H1 (cell line): ENCODE data around the gene RDH16. TPM values are rescaled to one million over a fixed set of nuclear protein-coding genes. Genes with fewer than 3 reads are reported as not detected.

Source experiments
- CTCF ChIA-PET: fragments of 300-600 bp; sonication (Branson Sonifier 250); formaldehyde crosslinking; loops from one replicate; lab custom pipeline; 2021; ENCODE audit not compliant: partially characterized antibody; lab: Charles Lee
- POLR2A ChIA-PET: fragments of 300-600 bp; sonication (Branson Sonifier 250); formaldehyde crosslinking; loops from one replicate; lab custom pipeline; 2021; ENCODE audit warnings: inconsistent platforms; ENCODE audit not compliant: partially characterized antibody; lab: Charles Lee
- DNase-seq, 2 experiments: peaks; one replicate each; pipeline versions ENCODE4 v3.0.0 to v3.0.0-alpha.2; 2010 to 2022; ENCODE audit warnings: low spot score in 2 of 2, low read depth in 1 of 2, mixed read lengths in 1 of 2
- FAIRE-seq: peaks from 2 replicates; lab custom pipeline; 2011; peaks lifted over from hg19 to GRCh38; lab: Jason Lieb, UNC
- H2AFZ ChIP-seq: 2 replicates; pipeline ENCODE4 v1.8.1; 2012; ENCODE audit warnings: low read length, inconsistent platforms
- H2AK5ac ChIP-seq: 2 replicates; pipeline ENCODE4 v1.6.1; 2013; ENCODE audit warnings: low read depth, low read length
- H2BK120ac ChIP-seq: replicated peaks from 2 replicates; pipeline ENCODE3; 2013; ENCODE audit warnings: low read depth, low read length, inconsistent platforms
- H2BK12ac ChIP-seq: 2 replicates; pipeline ENCODE4 v1.6.1; 2013; ENCODE audit warnings: low read depth, low read length
- H2BK15ac ChIP-seq: 2 replicates; pipeline ENCODE4 v1.6.1; 2013; ENCODE audit warnings: low read length
- H2BK20ac ChIP-seq: 2 replicates; pipeline ENCODE4 v1.6.1; 2013; ENCODE audit warnings: low read length
- H2BK5ac ChIP-seq: 2 replicates; pipeline ENCODE4 v1.6.1; 2013; ENCODE audit warnings: low read depth, low read length
- H3K14ac ChIP-seq: 2 replicates; pipeline ENCODE4 v1.6.1; 2013; ENCODE audit warnings: inconsistent platforms; ENCODE audit not compliant: insufficient read length
- H3K18ac ChIP-seq: 2 replicates; pipeline ENCODE4 v1.6.1; 2013; ENCODE audit warnings: low read length; ENCODE audit errors: extremely low read depth
- H3K23ac ChIP-seq: 2 replicates; pipeline ENCODE4 v1.6.1; 2013; ENCODE audit warnings: inconsistent platforms; ENCODE audit not compliant: insufficient read length
- H3K23me2 ChIP-seq: 2 replicates; pipeline ENCODE4 v1.6.1; 2013; ENCODE audit warnings: low read depth, low read length
- H3K27ac ChIP-seq: 2 replicates; pipeline ENCODE4 v1.6.1; 2011; ENCODE audit warnings: low read depth, low read length, inconsistent platforms
- H3K27me3 ChIP-seq, 4 experiments: replicated peaks in 1 of 4; 1 replicate in 1 of 4; 2 replicates in 3 of 4; pipeline versions ENCODE4 v1.6.1 to v1.8.1; 2011 to 2013; ENCODE audit warnings: low read length in 3 of 4, mild to moderate bottlenecking in 3 of 4, inconsistent platforms in 2 of 4, mixed read lengths in 2 of 4, moderate library complexity in 1 of 4; ENCODE audit not compliant: control insufficient read depth in 3 of 4, insufficient read depth in 3 of 4; ENCODE audit errors: extremely low read depth in 1 of 4
- H3K36me3 ChIP-seq, 4 experiments: 2 replicates each; pipeline versions ENCODE4 v1.6.1 to v1.8.1; 2011 to 2013; ENCODE audit warnings: mild to moderate bottlenecking in 4 of 4, low read length in 3 of 4, moderate library complexity in 2 of 4, control low read depth in 1 of 4, inconsistent platforms in 1 of 4; ENCODE audit not compliant: insufficient read depth in 4 of 4, control insufficient read depth in 2 of 4
- H3K4ac ChIP-seq: replicated peaks from 2 replicates; pipeline ENCODE3; 2013; ENCODE audit warnings: low read length, low read depth, mixed read lengths, inconsistent platforms; ENCODE audit not compliant: insufficient read length
- H3K4me1 ChIP-seq, 4 experiments: replicated peaks in 1 of 4; 1 replicate in 1 of 4; 2 replicates in 3 of 4; pipeline versions ENCODE4 v1.6.1 to v1.8.1; 2011 to 2013; ENCODE audit warnings: low read length in 3 of 4, inconsistent platforms in 2 of 4, mixed read lengths in 1 of 4; ENCODE audit not compliant: insufficient read depth in 4 of 4, control insufficient read depth in 3 of 4
- H3K4me2 ChIP-seq, 2 experiments: 2 replicates each; pipeline versions ENCODE4 v1.6.1 to v1.8.1; 2011 to 2013; ENCODE audit warnings: low read depth in 2 of 2, low read length in 2 of 2, control low read depth in 1 of 2, inconsistent platforms in 1 of 2, mild to moderate bottlenecking in 1 of 2; ENCODE audit not compliant: insufficient read depth in 1 of 2
- H3K4me3 ChIP-seq, 4 experiments: fragments of 200-600, 300-600 bp in 1 of 4; sonication (generic), shearing (Covaris generic), sonication (Bioruptor Twin) in 1 of 4; 2 replicates each; pipeline versions ENCODE4 v1.5.1 to v1.8.1; 2011 to 2016; ENCODE audit warnings: low read length in 4 of 4, low read depth in 3 of 4, control low read depth in 2 of 4, inconsistent platforms in 2 of 4, mild to moderate bottlenecking in 2 of 4, mixed read lengths in 1 of 4, moderate library complexity in 1 of 4; ENCODE audit not compliant: insufficient read depth in 2 of 4; ENCODE audit errors: extremely low read depth in 1 of 4
- H3K56ac ChIP-seq: replicated peaks from 2 replicates; pipeline ENCODE3; 2013; ENCODE audit warnings: low read depth, mild to moderate bottlenecking, mixed read lengths, low read length, inconsistent platforms; ENCODE audit not compliant: insufficient read length
- H3K79me1 ChIP-seq: 2 replicates; pipeline ENCODE4 v1.6.1; 2013; ENCODE audit warnings: low read depth, low read length, control low read depth
- H3K79me2 ChIP-seq, 2 experiments: 2 replicates each; pipeline versions ENCODE4 v1.6.1 to v1.8.1; 2012 to 2013; ENCODE audit warnings: low read length in 2 of 2, mild to moderate bottlenecking in 2 of 2, inconsistent platforms in 1 of 2; ENCODE audit not compliant: insufficient read depth in 2 of 2, control insufficient read depth in 1 of 2
- H3K9ac ChIP-seq, 4 experiments: replicated peaks in 1 of 4; 1 replicate in 1 of 4; 2 replicates in 3 of 4; pipeline versions ENCODE4 v1.6.1 to v1.8.1; 2011 to 2013; ENCODE audit warnings: low read depth in 3 of 4, low read length in 3 of 4, control low read depth in 2 of 4, mild to moderate bottlenecking in 2 of 4, moderate library complexity in 2 of 4, inconsistent platforms in 1 of 4; ENCODE audit errors: extremely low read depth in 1 of 4
- H3K9me3 ChIP-seq, 2 experiments: 2 replicates each; pipeline versions ENCODE4 v1.6.1 to v1.8.1; 2012 to 2013; ENCODE audit warnings: mild to moderate bottlenecking in 2 of 2, moderate library complexity in 2 of 2, control low read depth in 1 of 2, inconsistent platforms in 1 of 2, low read depth in 1 of 2, low read length in 1 of 2, mixed read lengths in 1 of 2; ENCODE audit not compliant: insufficient read depth in 2 of 2
- H4K20me1 ChIP-seq, 2 experiments: replicated peaks in 1 of 2; 2 replicates each; pipeline versions ENCODE3 to v1.8.1; 2011 to 2013; ENCODE audit warnings: inconsistent platforms in 2 of 2, low read length in 2 of 2, mild to moderate bottlenecking in 1 of 2; ENCODE audit not compliant: insufficient read depth in 2 of 2, control insufficient read depth in 1 of 2
- H4K5ac ChIP-seq: 2 replicates; pipeline ENCODE4 v1.6.1; 2013; ENCODE audit warnings: low read length, low read depth, mixed read lengths, inconsistent platforms; ENCODE audit not compliant: insufficient read length
- H4K8ac ChIP-seq: 2 replicates; pipeline ENCODE4 v1.8.0; 2013; ENCODE audit warnings: mild to moderate bottlenecking, moderate library complexity, low read length, inconsistent platforms; ENCODE audit not compliant: insufficient read depth; ENCODE audit errors: extremely low read depth
- H4K91ac ChIP-seq: replicated peaks from 2 replicates; pipeline ENCODE3; 2013; ENCODE audit warnings: low read length, mixed read lengths, inconsistent platforms; ENCODE audit not compliant: insufficient read length
- KDM5A ChIP-seq: fragments of 200-600 bp; IDR thresholded peaks from 2 replicates; pipeline ENCODE4 v1.7.1; 2012; ENCODE audit warnings: mild to moderate bottlenecking, low read length, inconsistent platforms, mixed read lengths
- MAFK ChIP-seq: IDR thresholded peaks from 2 replicates; pipeline ENCODE4 v1.6.1; 2012; ENCODE audit warnings: low read depth, mild to moderate bottlenecking, improper control_type of control experiment, low read length
- POU5F1 ChIP-seq: IDR thresholded peaks from 2 replicates; pipeline ENCODE4 v1.6.1; 2011; ENCODE audit warnings: low read depth, mild to moderate bottlenecking, low read length, moderate library complexity
- SIX5 ChIP-seq: IDR thresholded peaks from 2 replicates; pipeline ENCODE4 v1.6.1; 2011; ENCODE audit warnings: mild to moderate bottlenecking, low read depth, low read length
- SP1 ChIP-seq: IDR thresholded peaks from 2 replicates; pipeline ENCODE4 v1.6.1; 2011; ENCODE audit warnings: low read depth, low read length
- SP2 ChIP-seq: IDR thresholded peaks from 2 replicates; pipeline ENCODE4 v1.6.1; 2012; ENCODE audit warnings: mild to moderate bottlenecking, low read length, inconsistent platforms
- YY1 ChIP-seq: IDR thresholded peaks from 2 replicates; pipeline ENCODE4 v1.6.1; 2011; ENCODE audit warnings: low read depth, mild to moderate bottlenecking, low read length
- WGBS, 2 experiments: shearing (Covaris generic) in 1 of 2; methylation state at CpG; one replicate each; pipeline versions ENCODE4 v1.1.6 to v1.1.7; 2013 to 2015; ENCODE audit warnings: low lambda C conversion rate in 2 of 2, mixed read lengths in 2 of 2, inconsistent platforms in 1 of 2, low coverage in 1 of 2, missing lambda C conversion rate in 1 of 2; ENCODE audit not compliant: insufficient replicate concordance in 2 of 2, insufficient coverage in 1 of 2, insufficient read length in 1 of 2; ENCODE audit errors: extremely low coverage in 1 of 2, missing lambda C conversion rate in 1 of 2; 5-methylcytosine and 5-hydroxymethylcytosine counted together
- polyA plus RNA-seq, 7 experiments: library from polyadenylated mRNA; depleted of rRNA in 3 of 7; stranded (reverse) in 5 of 7; unstranded in 2 of 7; fragments of >200 nt in 5 of 7; fragments of 200-250 nt in 2 of 7; gene quantifications; 1 replicate in 5 of 7; 2 replicates in 1 of 7; 4 replicates in 1 of 7; pipeline versions ENCODE4 v1.2.1 to v1.2.3, GENCODE V29; 2011 to 2013; ENCODE audit warnings: missing spikeins in 2 of 7, mixed read lengths in 2 of 7
- total RNA-seq: library from RNA; stranded (reverse); fragmentation: NEBNext Ultra II Directional; extraction: Animal tissue kit (Norgen Biotek cat#: 25700); gene quantifications from 2 replicates; pipeline ENCODE4 v1.2.1, GENCODE V29; 2021

Gene RDH16
- total and polyA plus RNA-seq, 2 of the 8 experiments (the other 6 are each of a cell fraction or from before 2014, with no cell fraction given), result 0.30 to 0.79 TPM

- CTCF ChIA-PET, result interaction anchor here (0.6 to 2.2 kb wide), 9 partner anchors 8 to 186 kb away, joined by 3 to 9 read pairs (median 3); no protein-coding TSS in a partner anchor
- no peak for TF ChIP-seq MAFK
- TF ChIP-seq SP2, result no peak
- no peak for TF ChIP-seq KDM5A
- TF ChIP-seq POU5F1, result no peak
- TF ChIP-seq YY1, result no peak
- TF ChIP-seq SP1, result no peak
- TF ChIP-seq SIX5, result no peak
These were observed 8.5 kb downstream of the RDH16 start for GRCh38 chr12:56948881-56949280.

More at GRCh38 chr12:56948881-56949280, 8.5 kb downstream of the RDH16 start:
- no peaks in the 10 kb centered on the region for H3K27me3 ChIP-seq
- H3K4me1 ChIP-seq, result no peaks in the 10 kb centered on the region
- H2BK12ac ChIP-seq, result no peak overlapping the region
- H4K20me1 ChIP-seq, result no peaks in the 10 kb centered on the region
- H3K79me1 ChIP-seq, result no peaks in the 10 kb centered on the region
- H2BK15ac ChIP-seq, result no peak overlapping the region
- H2BK20ac ChIP-seq, result no peak overlapping the region
- no peaks in the 10 kb centered on the region for H3K23me2 ChIP-seq
- no peak overlapping the region for H4K5ac ChIP-seq
- H3K9ac ChIP-seq, result no peak overlapping the region
- no peak overlapping the region for H2BK5ac ChIP-seq
- no peak overlapping the region for H3K14ac ChIP-seq
- H3K9me3 ChIP-seq, result no peaks in the 10 kb centered on the region; a peak in 2 of 4 replicates
- DNase-seq (peak in 1 of 2 experiments; percentile 17), FAIRE-seq (no peak)
- no peak overlapping the region for H3K23ac ChIP-seq
- H3K79me2 ChIP-seq, result no peaks in the 10 kb centered on the region
- no peaks in the 10 kb centered on the region for H3K36me3 ChIP-seq
- H3K56ac ChIP-seq, result no peak overlapping the region
- no peak overlapping the region for H3K4me2 ChIP-seq
- H2AFZ ChIP-seq, result no peak overlapping the region
- no peak overlapping the region for H3K27ac ChIP-seq
- H4K91ac ChIP-seq, result no peak overlapping the region
- no peak overlapping the region for H2AK5ac ChIP-seq
- H2BK120ac ChIP-seq, result no peak overlapping the region
- no peak overlapping the region for H3K18ac ChIP-seq
- H3K4me3 ChIP-seq, result no peak overlapping the region
- POLR2A ChIA-PET, result no interaction called here
- 73% methylated on average over 1 of the region's 2 CpGs; no CpG with 5 or more reads in 1 of the 2 experiments for WGBS, 2 experiments
- no peak overlapping the region for H3K4ac ChIP-seq
- no peak overlapping the region for H4K8ac ChIP-seq
